Esophagus (tissue), 2 donors: ENCODE results near the gene FAM135A. TPM values are rescaled to one million over a fixed set of nuclear protein-coding genes. Genes with fewer than 3 reads are reported as not detected.
"Not testable (repeated sequence)": the region's sequence is repeated elsewhere in the genome, so short reads cannot be mapped to it uniquely, and the experiment has no call there.

Experiments used
- H3K27ac ChIP-seq, 2 donors: one replicate each; pipeline ENCODE4 v1.5.1; 2013; ENCODE audit warnings: low read depth in 2 of 2, mild to moderate bottlenecking in 2 of 2, inconsistent platforms in 1 of 2, low read length in 1 of 2, moderate library complexity in 1 of 2
- H3K27me3 ChIP-seq, 2 donors: one replicate each; pipeline ENCODE4 v1.6.1; 2013; ENCODE audit warnings: low read length in 2 of 2, control low read depth in 1 of 2, mild to moderate bottlenecking in 1 of 2; ENCODE audit not compliant: insufficient read depth in 2 of 2, control insufficient read depth in 1 of 2
- H3K36me3 ChIP-seq, 2 donors: one replicate each; pipeline ENCODE4 v1.6.1; 2013; ENCODE audit warnings: low read length in 1 of 2; ENCODE audit not compliant: control insufficient read depth in 2 of 2, insufficient read depth in 2 of 2
- H3K4me1 ChIP-seq, 2 donors: one replicate each; pipeline ENCODE4 v1.6.1; 2013; ENCODE audit warnings: low read length in 1 of 2; ENCODE audit not compliant: control insufficient read depth in 2 of 2, insufficient read depth in 2 of 2
- H3K4me3 ChIP-seq, 2 donors: one replicate each; pipeline ENCODE4 v1.5.1; 2013; ENCODE audit warnings: low read length in 2 of 2, mild to moderate bottlenecking in 2 of 2, low read depth in 1 of 2, moderate library complexity in 1 of 2
- H3K9me3 ChIP-seq, 2 donors: one replicate each; pipeline ENCODE4 v1.6.1; 2013; ENCODE audit warnings: mild to moderate bottlenecking in 2 of 2, low read depth in 1 of 2, low read length in 1 of 2, moderate library complexity in 1 of 2; ENCODE audit not compliant: control insufficient read depth in 2 of 2, insufficient read depth in 1 of 2
- WGBS, 2 donors: extraction: QIAGEN DNeasy Blood & Tissue Kit; methylation state at CpG; one replicate each; pipeline ENCODE4 v1.1.7; 2013; 5-methylcytosine and 5-hydroxymethylcytosine counted together
- polyA plus RNA-seq, 2 donors: library from polyadenylated mRNA; stranded (reverse); fragments of 200-250 nt; gene quantifications; one replicate each; pipeline ENCODE4 v1.2.3, GENCODE V29; 2013
- donor health status: healthy with polysubstance abuse.
- donor health status: Bipolar disorder and iron deficiency.

FAM135A gene
- polyA plus RNA-seq, 2 donors = 40.9 to 46.6 TPM

GRCh38 chr6:70575899-70576495 lies 162.7 kb downstream of the FAM135A start:
- no peaks in the 10 kb centered on the region for H3K27me3 ChIP-seq
- WGBS, 2 donors = 49 to 50% methylated on average over 7 of the region's 7 CpGs
- H3K4me3 ChIP-seq = no peak overlapping the region
- H3K4me1 ChIP-seq = no peaks in the 10 kb centered on the region
- H3K9me3 ChIP-seq = no peaks in the 10 kb centered on the region
- H3K27ac ChIP-seq = no peak overlapping the region
- no peaks in the 10 kb centered on the region for H3K36me3 ChIP-seq

GRCh38 chr6:70586114-70586513 lies 172.8 kb downstream of the FAM135A start:
- no peak overlapping the region for H3K4me3 ChIP-seq
- H3K27ac ChIP-seq = no peak overlapping the region
- no peaks in the 10 kb centered on the region for H3K36me3 ChIP-seq
- no peaks in the 10 kb centered on the region for H3K27me3 ChIP-seq
- no peaks in the 10 kb centered on the region for H3K9me3 ChIP-seq
- WGBS, 2 donors = 73 to 84% methylated on average over 1 of the region's 1 CpG
- H3K4me1 ChIP-seq = no peaks in the 10 kb centered on the region

GRCh38 chr6:70590400-70590799 lies 177.1 kb downstream of the FAM135A start:
- H3K4me3 ChIP-seq = no peak overlapping the region
- H3K4me1 ChIP-seq = peaks cover 0 to 5% of the 10 kb centered on the region in 2 donors
- H3K36me3 ChIP-seq = no peaks in the 10 kb centered on the region
- peak overlapping the region; percentile 2 to 21 for H3K27ac ChIP-seq
- no peaks in the 10 kb centered on the region for H3K9me3 ChIP-seq
- H3K27me3 ChIP-seq = no peaks in the 10 kb centered on the region

GRCh38 chr6:70592391-70593117 lies 179.2 kb downstream of the FAM135A start:
- 39 to 49% methylated on average over 5 of the region's 5 CpGs for WGBS, 2 donors
- Histone ChIP-seq H3K27me3 (no peaks in the 10 kb centered on the region), H3K9me3 (no peaks in the 10 kb centered on the region), H3K4me3 (no peak overlapping the region), H3K36me3 (no peaks in the 10 kb centered on the region), H3K27ac (no peak overlapping the region), H3K4me1 (peaks cover 0 to 5% of the 10 kb centered on the region in 2 donors)

- H3K4me3 ChIP-seq = no peak overlapping the region
- peaks cover 0 to 5% of the 10 kb centered on the region in 2 donors for H3K4me1 ChIP-seq
- H3K36me3 ChIP-seq = no peaks in the 10 kb centered on the region
- H3K27me3 ChIP-seq = no peaks in the 10 kb centered on the region
- WGBS, 2 donors = 84 to 90% methylated on average over 3 of the region's 3 CpGs
- no peak overlapping the region for H3K27ac ChIP-seq
- H3K9me3 ChIP-seq = no peaks in the 10 kb centered on the region
Measured at GRCh38 chr6:70593118-70593486, 179.8 kb downstream of the FAM135A start.

- 70 to 77% methylated on average over 4 of the region's 4 CpGs for WGBS, 2 donors
- no peaks in the 10 kb centered on the region for H3K27me3 ChIP-seq
Measured at GRCh38 chr6:70599187-70599586, 185.9 kb downstream of the FAM135A start.

GRCh38 chr6:70601014-70601413 lies 187.7 kb downstream of the FAM135A start:
- no peak overlapping the region for H3K27ac ChIP-seq
- H3K27me3 ChIP-seq = no peaks in the 10 kb centered on the region
- no peaks in the 10 kb centered on the region for H3K4me1 ChIP-seq
- no peak overlapping the region for H3K4me3 ChIP-seq
- WGBS, 2 donors = 69% methylated on average over 3 of the region's 3 CpGs
- H3K9me3 ChIP-seq = no peaks in the 10 kb centered on the region
- H3K36me3 ChIP-seq = no peaks in the 10 kb centered on the region

More at GRCh38 chr6:70599187-70599586, 185.9 kb downstream of the FAM135A start:
- H3K4me1 ChIP-seq = no peaks in the 10 kb centered on the region
- H3K9me3 ChIP-seq = no peaks in the 10 kb centered on the region
- H3K36me3 ChIP-seq = no peaks in the 10 kb centered on the region
- no peak overlapping the region for H3K27ac ChIP-seq
- H3K4me3 ChIP-seq = no peak overlapping the region

- WGBS, 2 donors = 84 to 92% methylated on average over 6 of the region's 6 CpGs
- H3K4me1 ChIP-seq = no peaks in the 10 kb centered on the region
- H3K36me3 ChIP-seq = no peaks in the 10 kb centered on the region
- no peaks in the 10 kb centered on the region for H3K9me3 ChIP-seq
- no peaks in the 10 kb centered on the region for H3K27me3 ChIP-seq
- H3K27ac ChIP-seq = no peak overlapping the region
- no peak overlapping the region for H3K4me3 ChIP-seq
Measured at GRCh38 chr6:70604254-70604653, 190.9 kb downstream of the FAM135A start.

- H3K4me3 ChIP-seq, H3K36me3 ChIP-seq, H3K27ac ChIP-seq, H3K4me1 ChIP-seq, H3K9me3 ChIP-seq, H3K27me3 ChIP-seq: not testable (repeated sequence)
- 57 to 76% methylated on average over 2 of the region's 2 CpGs for WGBS, 2 donors
Measured at GRCh38 chr6:70607371-70607770, 194.1 kb downstream of the FAM135A start.

GRCh38 chr6:70609181-70609580 lies 195.9 kb downstream of the FAM135A start:
- not testable (repeated sequence) for H3K9me3 ChIP-seq, H3K27ac ChIP-seq, H3K4me1 ChIP-seq, H3K27me3 ChIP-seq, H3K36me3 ChIP-seq, H3K4me3 ChIP-seq
- WGBS, 2 donors = 90 to 93% methylated on average over 13 of the region's 13 CpGs
